Natural killer cell (primary cell): ENCODE data around the gene RASGEF1C. TPM values are rescaled to one million over a fixed set of nuclear protein-coding genes. Genes with fewer than 3 reads are reported as not detected.

ENCODE experiments used
- ATAC-seq, 3 donors: fragments of 150-1000 bp in 2 of 3; fragments of 200-7000 bp in 1 of 3; cut with Tn5 transposase; 1 replicate in 1 of 3; 2 replicates in 2 of 3; pipeline ENCODE4 v1.10.0; 2021; ENCODE audit warnings: mild to moderate bottlenecking in 2 of 3, moderate library complexity in 2 of 3
- DNase-seq, 2 donors: peaks; one replicate each; pipeline versions ENCODE4 v3.0.0 to v3.0.0-alpha.2; 2013 to 2021; ENCODE audit warnings: mixed read lengths in 1 of 2
- H3K27ac ChIP-seq: one replicate; pipeline ENCODE4 v1.5.1; 2013; ENCODE audit warnings: mild to moderate bottlenecking, low read length
- H3K27me3 ChIP-seq: one replicate; pipeline ENCODE4 v1.6.1; 2013; ENCODE audit warnings: low read length; ENCODE audit not compliant: control insufficient read depth, insufficient read depth
- H3K36me3 ChIP-seq: one replicate; pipeline ENCODE4 v1.6.1; 2013; ENCODE audit warnings: low read length; ENCODE audit not compliant: control insufficient read depth, insufficient read depth
- H3K4me1 ChIP-seq: one replicate; pipeline ENCODE4 v1.6.1; 2013; ENCODE audit warnings: low read length; ENCODE audit not compliant: control insufficient read depth, insufficient read depth
- H3K4me3 ChIP-seq: one replicate; pipeline ENCODE4 v1.5.1; 2013; ENCODE audit warnings: low read length
- H3K9me3 ChIP-seq: one replicate; pipeline ENCODE4 v1.6.1; 2013; ENCODE audit warnings: low read length; ENCODE audit not compliant: control insufficient read depth, insufficient read depth
- H3K27ac Mint-ChIP-seq, 2 donors: one replicate each; pipeline ENCODE4 v1.8.0; 2022; ENCODE audit warnings: mild to moderate bottlenecking in 2 of 2, mixed read lengths in 2 of 2, moderate library complexity in 1 of 2
- H3K27me3 Mint-ChIP-seq, 2 donors: one replicate each; pipeline ENCODE4 v1.8.0; 2022; ENCODE audit warnings: low read depth in 2 of 2, mixed read lengths in 2 of 2
- H3K36me3 Mint-ChIP-seq: one replicate; pipeline ENCODE4 v1.8.0; 2022; ENCODE audit warnings: mixed read lengths
- H3K4me1 Mint-ChIP-seq, 2 donors: one replicate each; pipeline ENCODE4 v1.8.0; 2022; ENCODE audit warnings: mixed read lengths in 2 of 2
- H3K4me3 Mint-ChIP-seq: one replicate; pipeline ENCODE4 v1.8.0; 2022; ENCODE audit warnings: mild to moderate bottlenecking, moderate library complexity, mixed read lengths
- H3K9me3 Mint-ChIP-seq, 2 donors: one replicate each; pipeline ENCODE4 v1.8.0; 2022; ENCODE audit warnings: mixed read lengths in 2 of 2
- WGBS: methylation state at CpG from one replicate; pipeline ENCODE4 v1.1.7; 2013; ENCODE audit warnings: missing lambda C conversion rate; ENCODE audit not compliant: insufficient coverage; 5-methylcytosine and 5-hydroxymethylcytosine counted together
- intact Hi-C: fragments of 100-400 bp; cut with micrococcal nuclease; formaldehyde crosslinking; loops from one replicate; pipeline ENCODE4 v1.14.2; 2022
- total RNA-seq, 4 donors: library from RNA; stranded (reverse); fragments of 120-200 nt in 1 of 4; gene quantifications; one replicate each; pipeline versions ENCODE4 v1.2.3 to v1.2.4, GENCODE V29; 2013 to 2022
- TF ChIP-seq, protein P1 (sequence below): fragments of 200-600 bp; IDR thresholded peaks from one replicate; pipeline ENCODE4 v1.8.0; 2022; ENCODE audit warnings: antibody characterized with exemption

Gene RASGEF1C
- total RNA-seq, 3 donors from 2014 or later (not counting 1 experiment from before 2014, with no cell fraction given) = not detected

GRCh38 chr5:180187767-180188166, 21.2 kb downstream of the RASGEF1C start:
- no peaks in the 10 kb centered on the region for H3K4me1 Mint-ChIP-seq
- Histone ChIP-seq H3K4me3 (no peak overlapping the region), H3K27me3 (no peaks in the 10 kb centered on the region), H3K27ac (no peak overlapping the region), H3K36me3 (no peaks in the 10 kb centered on the region), H3K4me1 (no peaks in the 10 kb centered on the region), H3K9me3 (no peaks in the 10 kb centered on the region)
- no CpG with 5 or more reads among the region's 2 CpGs for WGBS
- H3K9me3 Mint-ChIP-seq = no peaks in the 10 kb centered on the region
- ATAC-seq (no peak), DNase-seq (no peak)
- TF ChIP-seq, protein P1, sequence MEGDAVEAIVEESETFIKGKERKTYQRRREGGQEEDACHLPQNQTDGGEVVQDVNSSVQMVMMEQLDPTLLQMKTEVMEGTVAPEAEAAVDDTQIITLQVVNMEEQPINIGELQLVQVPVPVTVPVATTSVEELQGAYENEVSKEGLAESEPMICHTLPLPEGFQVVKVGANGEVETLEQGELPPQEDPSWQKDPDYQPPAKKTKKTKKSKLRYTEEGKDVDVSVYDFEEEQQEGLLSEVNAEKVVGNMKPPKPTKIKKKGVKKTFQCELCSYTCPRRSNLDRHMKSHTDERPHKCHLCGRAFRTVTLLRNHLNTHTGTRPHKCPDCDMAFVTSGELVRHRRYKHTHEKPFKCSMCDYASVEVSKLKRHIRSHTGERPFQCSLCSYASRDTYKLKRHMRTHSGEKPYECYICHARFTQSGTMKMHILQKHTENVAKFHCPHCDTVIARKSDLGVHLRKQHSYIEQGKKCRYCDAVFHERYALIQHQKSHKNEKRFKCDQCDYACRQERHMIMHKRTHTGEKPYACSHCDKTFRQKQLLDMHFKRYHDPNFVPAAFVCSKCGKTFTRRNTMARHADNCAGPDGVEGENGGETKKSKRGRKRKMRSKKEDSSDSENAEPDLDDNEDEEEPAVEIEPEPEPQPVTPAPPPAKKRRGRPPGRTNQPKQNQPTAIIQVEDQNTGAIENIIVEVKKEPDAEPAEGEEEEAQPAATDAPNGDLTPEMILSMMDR = no peak
- intact Hi-C loops = no loop called here
- H3K36me3 Mint-ChIP-seq = no peaks in the 10 kb centered on the region
- H3K27me3 Mint-ChIP-seq = peaks cover 6 to 30% of the 10 kb centered on the region in 2 donors
- no peak overlapping the region for H3K4me3 Mint-ChIP-seq
- no peak overlapping the region for H3K27ac Mint-ChIP-seq

DNA sequence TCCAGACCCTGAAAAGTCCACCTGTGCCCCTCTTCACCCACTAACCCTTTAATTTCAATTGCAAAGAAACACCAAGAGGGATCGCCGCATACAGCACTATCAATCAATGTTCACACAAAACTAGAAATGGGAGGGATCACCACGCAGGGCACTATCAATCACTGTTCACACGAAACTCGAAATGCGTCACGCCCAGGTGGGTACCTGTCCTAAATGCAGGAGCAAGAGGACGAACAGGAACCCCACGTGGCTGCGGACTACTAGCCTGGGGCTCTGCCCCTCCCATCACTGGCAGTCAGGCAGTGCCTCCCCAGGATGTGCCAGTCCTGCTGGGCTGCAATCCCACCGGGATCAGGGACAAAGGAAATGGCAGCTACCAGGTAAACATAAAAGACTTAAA, 28.2 kb downstream of the RASGEF1C start:
- no peaks in the 10 kb centered on the region for H3K9me3 ChIP-seq
- Mint-ChIP-seq H3K4me3 (no peak overlapping the region), H3K27me3 (peaks cover 5 to 10% of the 10 kb centered on the region in 2 donors), H3K4me1 (no peaks in the 10 kb centered on the region), H3K27ac (no peak overlapping the region), H3K36me3 (no peaks in the 10 kb centered on the region), H3K9me3 (no peaks in the 10 kb centered on the region)
- intact Hi-C loops = no loop called here
- H3K27ac ChIP-seq = no peak overlapping the region
- TF ChIP-seq, protein P1 = no peak
- H3K27me3 ChIP-seq = no peaks in the 10 kb centered on the region
- 87% methylated on average over 11 of the region's 11 CpGs for WGBS
- H3K4me3 ChIP-seq = no peak overlapping the region
- H3K36me3 ChIP-seq = no peaks in the 10 kb centered on the region
- H3K4me1 ChIP-seq = no peaks in the 10 kb centered on the region
- no peak for DNase-seq
- ATAC-seq = no peak

- no peak overlapping the region for H3K4me3 Mint-ChIP-seq
- intact Hi-C loops = no loop called here
- H3K9me3 ChIP-seq = no peaks in the 10 kb centered on the region
- DNase-seq (no peak), ATAC-seq (no peak)
- no peak overlapping the region for H3K27ac Mint-ChIP-seq
- H3K4me1 Mint-ChIP-seq = no peaks in the 10 kb centered on the region
- no peaks in the 10 kb centered on the region for H3K4me1 ChIP-seq
- no peaks in the 10 kb centered on the region for H3K36me3 ChIP-seq
- peaks cover 5 to 10% of the 10 kb centered on the region in 2 donors for H3K27me3 Mint-ChIP-seq
- no peaks in the 10 kb centered on the region for H3K9me3 Mint-ChIP-seq
- H3K36me3 Mint-ChIP-seq = no peaks in the 10 kb centered on the region
- no peaks in the 10 kb centered on the region for H3K27me3 ChIP-seq
- 56% methylated on average over 6 of the region's 6 CpGs for WGBS
- no peak overlapping the region for H3K4me3 ChIP-seq
- H3K27ac ChIP-seq = no peak overlapping the region
- TF ChIP-seq, protein P1 = no peak
Observed at GRCh38 chr5:180180421-180180820, 28.6 kb downstream of the RASGEF1C start.
